ENCODE data around the gene SMIM10.
"Not testable (repeated sequence)": the region's sequence is repeated elsewhere in the genome, so short reads cannot be mapped to it uniquely, and the experiment has no call there.

SMIM10 gene

GRCh38 chrX:134990801-134991481, at the start of gene SMIM10:
TSS of gene SMIM10 (plus strand) at chrX:134990991. CDS start at chrX:134991096, 105 bp downstream.
- in situ Hi-C loops (cut with HindIII; ENCODE audit: low sequenced_read_pairs): no loop called here

GRCh38 chrX:134946364-134946763, 44.4 kb upstream of the SMIM10 start:
- in situ Hi-C loops (cut with HindIII; ENCODE audit: low sequenced_read_pairs): not testable (repeated sequence)

DNA sequence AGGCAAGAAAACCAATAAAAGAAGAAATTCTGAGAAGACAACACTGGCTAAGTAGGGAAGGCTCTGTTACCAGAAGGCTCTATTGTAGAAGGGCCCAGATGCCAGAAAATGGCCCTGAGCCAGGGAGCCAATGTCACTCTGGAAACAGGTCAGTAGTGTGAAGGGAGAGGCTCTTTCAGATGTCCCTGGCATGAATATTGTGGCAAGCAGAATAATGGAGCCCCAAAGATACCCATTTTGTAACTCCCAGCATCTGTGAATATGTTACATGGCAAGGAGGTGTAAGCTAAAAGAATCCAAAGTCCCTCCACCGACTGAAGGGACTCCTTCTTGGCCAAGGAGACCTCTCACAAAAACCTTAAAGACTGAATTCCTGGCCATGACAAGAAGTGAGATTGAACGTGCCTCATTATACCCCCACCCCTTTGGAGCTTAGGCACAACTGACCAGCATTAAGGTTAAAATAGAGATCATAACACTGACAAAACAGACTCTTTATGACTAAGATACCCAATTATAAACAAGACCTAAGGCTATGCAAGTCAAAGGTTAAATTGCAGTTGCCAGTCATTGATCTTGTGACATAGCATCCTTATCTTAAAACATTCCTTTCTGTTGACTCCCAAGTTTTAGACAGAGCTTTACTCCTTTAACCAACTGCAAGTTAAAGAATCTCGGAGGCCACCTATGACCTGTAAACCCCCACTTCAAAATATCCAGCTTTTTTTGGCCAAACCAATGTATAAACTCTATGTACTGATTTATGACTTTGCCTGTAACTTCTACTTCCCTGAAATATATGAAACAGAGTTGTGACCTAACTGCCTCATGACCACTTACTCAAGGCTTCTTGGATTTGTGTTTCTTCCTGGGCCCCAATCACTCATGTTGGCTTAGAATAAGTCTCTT, 42.2 kb upstream of the SMIM10 start:
- in situ Hi-C loops (cut with HindIII; ENCODE audit: low sequenced_read_pairs): no loop called here

GRCh38 chrX:134949271-134949670, 41.5 kb upstream of the SMIM10 start:
- in situ Hi-C loops (cut with HindIII; ENCODE audit: low sequenced_read_pairs): no loop called here

GRCh38 chrX:134957836-134958235, 33.0 kb upstream of the SMIM10 start:
- in situ Hi-C loops (cut with HindIII; ENCODE audit: low sequenced_read_pairs): no loop called here

- in situ Hi-C loops (cut with HindIII; ENCODE audit: low sequenced_read_pairs): not testable (repeated sequence)
Observed at GRCh38 chrX:134960366-134960765, 30.4 kb upstream of the SMIM10 start.

GRCh38 chrX:134963041-134963440, 27.8 kb upstream of the SMIM10 start:
- in situ Hi-C loops (cut with HindIII; ENCODE audit: low sequenced_read_pairs): no loop called here

DNA sequence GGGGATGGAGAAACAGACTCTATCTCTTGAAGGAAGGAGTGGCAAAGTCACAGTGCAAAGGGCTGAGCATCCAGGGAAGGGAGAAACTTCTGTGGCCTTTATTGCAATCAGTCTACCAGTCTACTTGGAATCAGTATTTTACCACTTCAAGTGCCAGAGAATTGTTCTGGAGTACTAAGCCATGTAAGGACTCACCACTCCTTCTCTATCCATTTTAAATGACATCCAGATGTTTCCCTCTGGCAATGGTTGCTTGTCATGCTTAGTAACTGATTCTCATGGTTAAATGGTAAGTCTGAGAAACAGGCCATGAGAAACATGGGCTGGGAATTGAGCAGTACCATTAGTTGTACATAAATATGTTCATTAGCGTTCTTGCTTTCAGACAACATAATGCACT, 21.1 kb upstream of the SMIM10 start:
- in situ Hi-C loops (cut with HindIII; ENCODE audit: low sequenced_read_pairs): no loop called here

- in situ Hi-C loops (cut with HindIII; ENCODE audit: low sequenced_read_pairs): no loop called here
Observed at GRCh38 chrX:134971926-134972325, 18.9 kb upstream of the SMIM10 start.

GRCh38 chrX:134975516-134975915, 15.3 kb upstream of the SMIM10 start:
- in situ Hi-C loops (cut with HindIII; ENCODE audit: low sequenced_read_pairs): no loop called here

DNA sequence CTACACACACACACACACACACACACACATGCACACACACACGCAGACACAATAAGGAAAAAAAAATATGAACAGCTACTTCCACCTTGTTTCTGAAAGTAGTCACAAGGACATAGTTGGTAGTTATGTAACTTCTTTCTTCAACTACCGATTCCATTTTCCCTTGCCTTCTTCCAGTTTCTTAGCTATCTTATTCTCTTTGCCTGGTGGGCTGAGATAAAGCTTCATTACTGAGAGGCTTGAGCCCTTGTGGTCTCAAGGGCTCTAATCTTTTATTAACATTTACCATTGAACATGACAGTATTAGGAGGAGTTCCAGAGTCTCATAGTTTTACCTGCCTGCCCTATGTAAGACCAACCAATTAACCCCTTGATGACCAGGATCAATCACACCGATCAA, 8.9 kb upstream of the SMIM10 start:
- in situ Hi-C loops (cut with HindIII; ENCODE audit: low sequenced_read_pairs): no loop called here

DNA sequence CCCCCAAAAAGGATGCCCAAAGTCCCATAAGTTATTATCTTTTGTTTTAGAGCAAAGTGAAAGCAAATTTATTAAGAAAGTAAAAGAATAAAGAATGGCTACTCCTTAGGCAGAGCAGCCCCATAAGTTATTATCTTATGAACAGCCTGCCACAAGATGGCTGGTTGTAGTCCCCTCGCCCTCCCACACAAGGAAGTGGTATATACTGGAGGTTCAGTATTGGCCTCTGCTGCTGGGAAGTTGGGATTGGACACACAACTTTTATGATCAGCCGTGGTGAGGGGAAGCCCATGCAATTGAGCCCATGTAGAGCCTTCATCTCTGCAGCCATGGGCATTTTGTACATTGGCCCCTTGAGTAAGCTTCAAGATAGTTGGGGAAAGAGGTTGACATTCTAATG, 8.0 kb upstream of the SMIM10 start:
- in situ Hi-C loops (cut with HindIII; ENCODE audit: low sequenced_read_pairs): no loop called here

DNA sequence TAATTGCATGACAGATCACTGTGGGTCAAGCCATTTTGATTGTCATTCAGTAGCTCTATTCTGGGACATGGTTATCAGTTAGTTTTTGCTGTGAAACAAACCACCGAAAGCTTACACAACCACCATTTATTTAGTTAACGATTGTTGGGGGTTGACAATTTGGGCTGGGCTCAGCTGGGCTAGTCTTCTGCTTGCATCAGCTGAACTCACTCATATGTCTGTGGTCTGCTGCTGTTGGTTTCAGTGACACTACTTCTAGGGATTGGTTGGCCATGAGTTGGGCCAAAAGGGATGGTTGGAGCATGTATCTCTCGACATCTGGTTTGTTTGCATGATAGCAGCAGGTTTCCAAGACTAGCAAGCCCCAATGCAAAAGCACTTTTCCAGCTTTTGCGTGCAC, 5.3 kb upstream of the SMIM10 start:
- in situ Hi-C loops (cut with HindIII; ENCODE audit: low sequenced_read_pairs): no loop called here

DNA sequence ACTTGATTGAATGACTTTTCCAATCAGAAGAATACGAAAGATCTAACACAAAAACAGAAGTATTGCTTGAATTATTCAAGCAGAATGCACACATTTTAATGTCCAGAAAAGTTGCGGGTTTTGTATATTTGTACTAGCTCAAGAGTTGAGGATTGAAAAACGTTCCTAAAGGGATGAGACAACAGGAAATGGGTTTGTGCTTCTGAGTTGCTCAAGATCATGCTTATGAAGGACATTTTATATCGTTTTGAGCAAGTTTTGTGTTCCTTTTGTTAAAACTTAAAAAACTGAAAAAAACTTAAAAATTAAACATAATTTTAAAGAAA, 353 bp upstream of the SMIM10 start:
- in situ Hi-C loops (cut with HindIII; ENCODE audit: low sequenced_read_pairs): no loop called here

DNA sequence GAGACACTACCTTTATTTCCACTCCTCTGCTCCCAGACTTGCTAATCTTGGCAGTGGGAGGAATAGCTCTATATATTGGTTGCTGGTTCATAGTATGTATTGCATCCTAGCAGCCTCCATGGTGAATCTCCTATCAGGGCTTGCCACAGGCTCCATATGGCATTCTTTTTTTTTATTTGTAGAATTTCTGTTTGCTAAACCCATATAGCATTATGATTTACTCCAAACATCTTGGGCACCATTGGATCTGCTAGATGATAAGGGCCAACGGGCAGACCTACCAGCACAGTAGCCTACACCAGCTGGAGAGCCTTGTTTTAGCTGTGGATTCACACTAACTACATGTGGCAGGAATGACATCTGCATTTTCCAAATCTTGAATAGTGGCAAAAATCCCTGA, 6.9 kb downstream of the SMIM10 start:
- in situ Hi-C loops (cut with HindIII; ENCODE audit: low sequenced_read_pairs): no loop called here

DNA sequence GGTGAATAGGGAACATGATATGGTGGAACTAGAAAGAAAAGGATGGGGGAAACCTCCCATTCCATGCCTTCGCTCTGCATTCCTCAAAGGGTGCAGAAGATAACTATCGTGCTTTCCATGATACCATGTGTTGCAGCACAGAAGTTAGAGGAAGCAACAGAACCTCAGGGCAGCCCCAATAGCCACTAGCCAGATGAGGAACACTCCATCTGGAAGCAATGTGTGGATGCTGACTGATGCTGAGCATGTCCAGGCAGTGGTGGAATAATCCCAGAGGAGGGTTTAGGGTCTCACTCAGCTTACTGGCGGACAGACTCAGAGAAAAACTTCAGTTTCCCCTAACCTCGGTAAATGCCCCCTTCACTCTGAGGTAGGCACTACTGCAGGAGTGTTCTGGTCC, 7.5 kb downstream of the SMIM10 start:
- in situ Hi-C loops (cut with HindIII; ENCODE audit: low sequenced_read_pairs): no loop called here

DNA sequence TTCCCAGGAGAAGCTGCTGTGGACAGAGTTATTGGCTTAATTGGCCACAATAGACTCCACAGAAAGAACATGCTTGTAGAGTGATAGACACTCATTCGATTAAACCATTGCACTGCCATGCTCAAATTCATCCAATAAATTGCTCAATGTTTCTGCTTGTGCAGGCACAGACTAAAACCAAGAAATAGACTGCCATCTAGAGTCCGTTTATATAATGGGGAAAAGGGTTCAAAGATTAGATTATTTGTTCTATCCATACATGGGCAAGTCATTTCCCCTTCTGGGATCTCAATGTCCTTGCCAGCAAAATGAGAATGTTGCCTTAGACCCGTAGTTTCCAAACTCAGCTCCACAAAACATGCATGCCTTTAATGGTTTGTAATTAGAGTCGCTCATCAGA, 8.7 kb downstream of the SMIM10 start:
- in situ Hi-C loops (cut with HindIII; ENCODE audit: low sequenced_read_pairs): no loop called here

- in situ Hi-C loops (cut with HindIII; ENCODE audit: low sequenced_read_pairs): no loop called here
Observed at GRCh38 chrX:135000516-135000915, 9.7 kb downstream of the SMIM10 start.

GRCh38 chrX:135003876-135004623, 13.3 kb downstream of the SMIM10 start:
- in situ Hi-C loops (cut with HindIII; ENCODE audit: low sequenced_read_pairs): no loop called here

DNA sequence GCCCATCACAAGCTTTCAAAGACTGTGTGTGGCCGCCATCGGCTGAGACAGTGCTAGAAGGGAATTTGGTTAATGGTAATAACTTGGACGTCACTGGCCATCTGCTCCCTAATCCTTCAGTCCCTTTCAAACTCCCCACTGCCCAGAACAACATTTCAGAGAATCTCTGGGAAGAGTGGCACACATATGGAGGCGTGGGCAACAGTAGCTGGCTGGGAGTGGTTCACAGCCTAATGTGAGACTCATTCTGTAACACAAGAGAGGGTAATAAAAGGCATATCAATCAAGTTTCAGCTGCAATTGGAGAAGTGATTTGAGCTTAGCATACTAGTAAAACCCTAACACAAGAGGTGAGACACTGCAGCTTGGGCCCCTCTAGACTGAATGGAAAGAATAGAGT, 15.4 kb downstream of the SMIM10 start:
- in situ Hi-C loops (cut with HindIII; ENCODE audit: low sequenced_read_pairs): no loop called here

- in situ Hi-C loops (cut with HindIII; ENCODE audit: low sequenced_read_pairs): no loop called here
Observed at GRCh38 chrX:135009057-135009610, 18.3 kb downstream of the SMIM10 start.
